ENCODE measurements around the gene TXNL4A. TPM values are rescaled to one million over a fixed set of nuclear protein-coding genes. Genes with fewer than 3 reads are reported as not detected.

Gene TXNL4A
- total RNA-seq, 1 experiment from 2014 or later, result 416 TPM

GRCh38 chr18:79975985-79976680, 12.2 kb downstream of the TXNL4A start:
- BruUV-seq (replicated peaks), result no TSS peak
- intact Hi-C loops (cut with micrococcal nuclease; ENCODE audit: unreplicated experiment), result loop anchor here (10.0 kb wide), 1 partner anchor 169 kb away; no protein-coding TSS in a partner anchor
- DNase-seq (ENCODE audit: low read depth, low spot score), result no peak
- no peak for TF ChIP-seq SIN3A (IDR thresholded peaks at IDR 0.05; ENCODE audit: borderline replicate concordance, insufficient read depth, low read depth, low read length)
- no peak for TF ChIP-seq REST (IDR thresholded peaks at IDR 0.05; ENCODE audit: insufficient read depth in 1 of 2, low read depth in 2 of 2, low read length in 1 of 2)
- no peak for TF ChIP-seq TCF7L2 (IDR thresholded peaks at IDR 0.05; ENCODE audit: low read depth, low read length)
- TF ChIP-seq CTCF (IDR thresholded peaks at IDR 0.05), result no peak
- TF ChIP-seq POLR2AphosphoS5 (IDR thresholded peaks at IDR 0.05; ENCODE audit: low read depth, low read length), result no peak
- Histone ChIP-seq H3K36me3 (ENCODE audit: control insufficient read depth, insufficient read depth, low read length) (peaks cover 7% of the 10 kb centered on the region; the same call in 1 of the 2 replicates), H3K4me1 (ENCODE audit: control insufficient read depth, insufficient read depth, low read length) (peaks cover 19% of the 10 kb centered on the region), H3K27me3 (ENCODE audit: control insufficient read depth, insufficient read depth, low read length) (no peaks in the 10 kb centered on the region), H3K4me3 (ENCODE audit: low read depth in 2 of 2, low read length in 2 of 2) (no peak overlapping the region), H3K9me3 (ENCODE audit: control insufficient read depth, insufficient read depth, low read depth, low read length) (no peaks in the 10 kb centered on the region), H3K27ac (ENCODE audit: low read length) (no peak overlapping the region)
- no peak for ATAC-seq
- POLR2A ChIA-PET, result no interaction called here
- in situ Hi-C loops (cut with HindIII; ENCODE audit: low pct_unique_long_range_greater_than_20kb, low sequenced_read_pairs), result no loop called here
- CTCF ChIA-PET, result no interaction called here

GRCh38 chr18:79975043-79975442, 13.3 kb downstream of the TXNL4A start:
- Histone ChIP-seq H3K36me3 (ENCODE audit: control insufficient read depth, insufficient read depth, low read length) (peaks cover 13% of the 10 kb centered on the region), H3K4me1 (ENCODE audit: control insufficient read depth, insufficient read depth, low read length) (peaks cover 8% of the 10 kb centered on the region; the same call in 1 of the 2 replicates), H3K27me3 (ENCODE audit: control insufficient read depth, insufficient read depth, low read length) (no peaks in the 10 kb centered on the region), H3K4me3 (ENCODE audit: low read depth in 2 of 2, low read length in 2 of 2) (no peak overlapping the region), H3K9me3 (ENCODE audit: control insufficient read depth, insufficient read depth, low read depth, low read length) (no peaks in the 10 kb centered on the region), H3K27ac (ENCODE audit: low read length) (no peak overlapping the region)
- POLR2A ChIA-PET, result interaction anchor here (0.6 kb wide), 1 partner anchor 204 kb away, joined by 10 read pairs; no protein-coding TSS in a partner anchor
- no peak for TF ChIP-seq SIN3A (IDR thresholded peaks at IDR 0.05; ENCODE audit: borderline replicate concordance, insufficient read depth, low read depth, low read length)
- no peak for TF ChIP-seq REST (IDR thresholded peaks at IDR 0.05; ENCODE audit: insufficient read depth in 1 of 2, low read depth in 2 of 2, low read length in 1 of 2)
- no peak for TF ChIP-seq POLR2AphosphoS5 (IDR thresholded peaks at IDR 0.05; ENCODE audit: low read depth, low read length)
- TF ChIP-seq TCF7L2 (IDR thresholded peaks at IDR 0.05; ENCODE audit: low read depth, low read length), result no peak
- no peak for TF ChIP-seq CTCF (IDR thresholded peaks at IDR 0.05)
- intact Hi-C loops (cut with micrococcal nuclease; ENCODE audit: unreplicated experiment) (loop anchor here (10.0 kb wide), 1 partner anchor 170 kb away; no protein-coding TSS in a partner anchor), in situ Hi-C loops (cut with HindIII; ENCODE audit: low pct_unique_long_range_greater_than_20kb, low sequenced_read_pairs) (no loop called here)
- DNase-seq (ENCODE audit: low read depth, low spot score), result no peak
- no TSS peak for BruUV-seq (replicated peaks)
- CTCF ChIA-PET, result no interaction called here
- no peak for ATAC-seq
